ENCODE results near the gene SPSB2.
A peak's percentile ranks its signal among the peaks of the same experiment; 100 is the strongest.
"Not testable (repeated sequence)": the region's sequence is repeated elsewhere in the genome, so short reads cannot be mapped to it uniquely, and the experiment has no call there.

SPSB2 gene, protein sequence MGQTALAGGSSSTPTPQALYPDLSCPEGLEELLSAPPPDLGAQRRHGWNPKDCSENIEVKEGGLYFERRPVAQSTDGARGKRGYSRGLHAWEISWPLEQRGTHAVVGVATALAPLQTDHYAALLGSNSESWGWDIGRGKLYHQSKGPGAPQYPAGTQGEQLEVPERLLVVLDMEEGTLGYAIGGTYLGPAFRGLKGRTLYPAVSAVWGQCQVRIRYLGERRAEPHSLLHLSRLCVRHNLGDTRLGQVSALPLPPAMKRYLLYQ

DNA sequence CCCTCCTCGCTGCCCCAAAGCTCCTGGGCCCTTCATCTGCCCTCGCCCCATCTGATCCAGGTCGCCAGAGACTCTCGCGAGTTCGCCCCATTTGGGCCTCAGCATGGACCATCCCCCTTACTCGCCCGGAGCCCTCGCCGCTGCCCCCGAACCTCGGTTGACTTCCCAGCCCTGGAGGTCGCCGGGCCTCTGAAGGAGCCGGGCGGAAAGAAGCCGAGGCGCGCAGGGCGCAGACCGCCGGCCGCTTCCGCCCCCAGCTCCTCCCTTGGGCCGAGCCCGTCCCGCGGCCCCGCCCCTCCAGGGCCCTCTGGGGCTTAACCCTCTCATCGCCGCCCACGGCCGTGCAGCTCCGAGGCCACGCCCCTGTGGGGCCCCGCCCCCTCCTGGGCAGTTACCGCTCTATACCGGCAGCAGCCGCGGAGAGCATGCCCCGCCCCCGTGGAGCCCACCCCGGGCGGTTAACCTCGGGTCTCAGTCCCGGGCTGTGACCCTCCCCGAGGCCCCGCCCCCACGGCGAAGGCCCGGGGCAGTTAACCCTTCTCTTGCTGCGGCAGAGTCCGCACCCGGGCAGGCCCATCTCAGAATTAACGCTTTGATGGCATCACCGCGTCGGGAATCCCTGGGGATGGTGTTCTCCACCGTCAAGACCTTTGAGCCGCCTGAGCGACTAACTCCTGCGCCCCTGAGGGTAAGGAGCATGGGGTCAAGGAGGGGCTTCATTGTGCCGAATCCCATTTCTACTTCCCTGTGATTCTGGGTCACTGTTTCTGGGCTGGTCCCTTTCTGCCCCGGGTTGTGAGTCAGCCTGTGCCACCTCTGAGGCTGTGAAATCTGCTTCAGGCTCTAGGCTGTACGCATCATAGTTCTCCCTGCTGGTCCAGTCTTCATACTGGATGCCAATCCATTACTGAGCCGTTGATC lies at the start of gene SPSB2:
Gene SPSB2 (minus strand): TSS at position 210 of the 921 bp plus-strand sequence. CDS start 402 bp downstream, outside the sequence.
- DNase-seq = peak; percentile 94

DNA sequence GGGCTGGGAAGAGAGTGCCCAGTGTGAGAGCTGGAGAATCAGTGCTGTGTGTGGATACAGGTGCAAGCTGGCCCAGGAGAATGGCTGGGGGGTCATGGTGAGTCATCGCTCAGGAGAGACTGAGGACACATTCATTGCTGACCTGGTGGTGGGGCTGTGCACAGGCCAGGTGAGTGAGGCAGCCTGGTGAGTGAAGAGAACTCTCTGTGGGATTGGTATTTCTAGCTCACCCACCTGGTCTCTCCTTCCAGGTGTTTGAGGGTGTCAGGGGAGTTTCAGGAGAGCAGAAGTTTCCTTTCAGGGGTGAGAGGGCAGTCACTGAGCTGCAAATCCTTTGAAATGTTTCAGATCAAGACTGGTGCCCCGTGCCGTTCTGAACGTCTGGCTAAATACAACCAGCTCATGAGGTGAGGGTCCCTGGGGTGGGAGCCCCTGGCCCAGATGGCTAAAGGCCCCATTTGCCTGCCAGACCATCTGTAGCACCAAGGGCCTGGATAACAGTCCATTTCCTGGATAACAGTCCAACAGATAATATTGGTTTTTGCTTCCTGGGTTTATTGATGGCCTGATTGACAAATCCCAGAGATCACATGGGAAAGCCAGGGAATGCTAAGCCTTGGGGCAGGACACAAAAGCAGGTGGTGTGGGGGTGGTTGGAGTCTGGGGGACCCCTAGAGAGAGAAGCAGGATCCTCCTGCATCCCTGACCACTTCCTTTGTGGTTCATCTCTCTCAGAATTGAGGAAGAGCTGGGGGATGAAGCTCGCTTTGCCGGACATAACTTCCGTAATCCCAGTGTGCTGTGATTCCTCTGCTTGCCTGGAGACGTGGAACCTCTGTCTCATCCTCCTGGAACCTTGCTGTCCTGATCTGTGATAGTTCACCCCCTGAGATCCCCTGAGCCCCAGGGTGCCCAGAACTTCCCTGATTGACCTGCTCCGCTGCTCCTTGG lies 49.2 kb upstream of the SPSB2 start:
- no peak for DNase-seq

DNA sequence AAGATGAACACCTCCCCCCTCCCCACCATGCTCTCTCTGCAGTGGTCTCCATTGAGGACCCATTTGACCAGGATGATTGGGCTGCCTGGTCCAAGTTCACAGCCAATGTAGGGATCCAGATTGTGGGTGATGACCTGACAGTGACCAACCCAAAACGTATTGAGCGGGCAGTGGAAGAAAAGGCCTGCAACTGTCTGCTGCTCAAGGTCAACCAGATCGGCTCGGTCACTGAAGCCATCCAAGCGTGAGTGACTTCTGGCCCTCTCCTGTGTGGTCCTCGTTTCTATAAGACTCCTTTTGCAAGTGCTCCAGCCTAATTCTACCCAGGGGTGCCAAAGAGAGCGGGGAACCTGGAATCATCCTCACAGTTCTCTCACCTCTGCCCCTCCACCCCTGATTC lies 48.4 kb upstream of the SPSB2 start:
- DNase-seq = no peak

DNA sequence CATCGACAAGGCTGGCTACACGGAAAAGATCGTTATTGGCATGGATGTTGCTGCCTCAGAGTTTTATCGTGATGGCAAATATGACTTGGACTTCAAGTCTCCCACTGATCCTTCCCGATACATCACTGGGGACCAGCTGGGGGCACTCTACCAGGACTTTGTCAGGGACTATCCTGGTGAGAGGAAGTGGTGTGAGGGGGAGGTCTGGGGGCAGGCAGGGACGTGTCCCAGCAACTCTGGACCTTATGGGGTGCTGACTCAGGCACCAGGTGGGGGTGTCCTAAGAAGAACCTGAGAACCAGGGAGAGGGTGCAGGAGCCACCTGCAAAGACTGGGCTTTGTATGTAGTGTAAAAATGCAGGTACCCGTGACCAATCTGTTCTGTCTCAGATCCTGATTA lies 46.5 kb upstream of the SPSB2 start:
- DNase-seq = no peak

DNA sequence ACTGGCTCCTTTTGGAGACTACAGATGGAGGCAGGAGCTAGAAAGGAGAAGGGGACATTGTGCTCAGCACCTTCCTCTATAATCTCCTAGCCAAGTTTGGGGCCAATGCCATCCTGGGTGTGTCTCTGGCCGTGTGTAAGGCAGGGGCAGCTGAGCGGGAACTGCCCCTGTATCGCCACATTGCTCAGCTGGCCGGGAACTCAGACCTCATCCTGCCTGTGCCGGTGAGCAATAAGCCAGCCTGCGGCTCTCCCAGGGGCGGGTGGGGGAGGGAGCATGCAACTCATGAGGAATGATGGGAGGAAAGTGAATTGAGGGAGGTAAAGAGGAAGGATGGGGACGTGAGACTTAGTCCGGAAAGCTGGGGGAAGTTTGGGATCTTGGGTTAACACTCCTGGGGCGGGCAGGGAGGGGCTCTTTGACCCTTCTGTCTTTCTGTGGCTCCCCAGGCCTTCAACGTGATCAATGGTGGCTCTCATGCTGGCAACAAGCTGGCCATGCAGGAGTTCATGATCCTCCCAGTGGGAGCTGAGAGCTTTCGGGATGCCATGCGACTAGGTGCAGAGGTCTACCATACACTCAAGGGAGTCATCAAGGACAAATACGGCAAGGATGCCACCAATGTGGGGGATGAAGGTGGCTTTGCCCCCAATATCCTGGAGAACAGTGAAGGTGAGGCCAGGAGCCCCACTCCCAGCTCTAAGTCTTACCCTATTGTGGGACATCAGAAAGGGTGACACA lies 44.6 kb upstream of the SPSB2 start:
- no peak for DNase-seq

DNA sequence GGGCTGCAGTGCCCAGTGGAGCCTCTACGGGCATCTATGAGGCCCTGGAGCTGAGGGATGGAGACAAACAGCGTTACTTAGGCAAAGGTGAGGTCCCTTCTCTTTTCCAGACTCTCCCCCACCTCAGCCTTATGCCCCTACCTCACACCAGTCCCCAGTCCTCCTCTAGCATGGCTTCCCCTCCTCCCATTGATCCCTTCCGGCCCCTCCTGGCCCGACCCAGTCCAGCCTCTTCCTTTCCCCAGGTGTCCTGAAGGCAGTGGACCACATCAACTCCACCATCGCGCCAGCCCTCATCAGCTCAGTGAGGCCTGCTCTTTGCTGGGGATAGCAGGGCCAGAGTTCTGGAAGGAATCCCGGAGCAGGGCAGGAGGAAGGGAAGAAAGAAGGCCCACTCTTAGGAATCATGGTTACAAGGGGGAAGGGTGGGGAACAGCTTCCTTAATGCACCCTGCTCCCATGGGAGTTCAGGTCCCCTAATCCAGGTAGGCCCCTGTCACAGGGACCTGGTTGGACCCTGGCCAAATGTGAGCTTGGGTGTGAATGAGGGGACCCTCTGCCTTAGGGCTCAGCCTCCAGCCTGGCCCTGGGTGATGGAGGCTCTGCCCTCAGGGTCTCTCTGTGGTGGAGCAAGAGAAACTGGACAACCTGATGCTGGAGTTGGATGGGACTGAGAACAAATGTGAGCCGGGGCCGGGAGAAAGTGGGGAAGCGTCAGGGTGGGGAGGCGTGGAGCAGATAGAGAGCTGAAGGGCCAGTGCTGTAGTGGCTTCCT lies 43.5 kb upstream of the SPSB2 start:
- no peak for DNase-seq

DNA sequence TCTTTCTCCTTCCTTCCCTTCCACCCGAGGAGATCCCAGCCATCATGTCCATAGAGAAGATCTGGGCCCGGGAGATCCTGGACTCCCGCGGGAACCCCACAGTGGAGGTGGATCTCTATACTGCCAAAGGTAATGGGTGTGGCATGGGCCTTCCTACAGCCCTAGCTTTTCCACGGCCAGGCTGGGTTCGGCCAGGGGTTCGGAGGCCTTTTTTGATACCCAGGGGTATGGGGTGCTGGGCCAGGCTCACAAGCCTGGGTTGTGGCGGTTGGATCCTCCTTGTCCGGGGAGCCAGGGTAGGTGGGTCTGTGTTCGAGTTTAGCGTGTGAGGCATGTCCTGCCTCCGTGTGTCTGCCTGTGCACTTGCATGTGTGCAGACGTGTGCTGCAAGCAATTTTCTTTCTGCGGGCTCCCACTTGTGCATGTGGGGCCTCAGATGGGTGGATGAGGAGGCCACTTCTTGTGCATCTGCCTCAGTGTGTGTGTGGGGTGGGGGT lies 42.7 kb upstream of the SPSB2 start:
- no peak for DNase-seq

DNA sequence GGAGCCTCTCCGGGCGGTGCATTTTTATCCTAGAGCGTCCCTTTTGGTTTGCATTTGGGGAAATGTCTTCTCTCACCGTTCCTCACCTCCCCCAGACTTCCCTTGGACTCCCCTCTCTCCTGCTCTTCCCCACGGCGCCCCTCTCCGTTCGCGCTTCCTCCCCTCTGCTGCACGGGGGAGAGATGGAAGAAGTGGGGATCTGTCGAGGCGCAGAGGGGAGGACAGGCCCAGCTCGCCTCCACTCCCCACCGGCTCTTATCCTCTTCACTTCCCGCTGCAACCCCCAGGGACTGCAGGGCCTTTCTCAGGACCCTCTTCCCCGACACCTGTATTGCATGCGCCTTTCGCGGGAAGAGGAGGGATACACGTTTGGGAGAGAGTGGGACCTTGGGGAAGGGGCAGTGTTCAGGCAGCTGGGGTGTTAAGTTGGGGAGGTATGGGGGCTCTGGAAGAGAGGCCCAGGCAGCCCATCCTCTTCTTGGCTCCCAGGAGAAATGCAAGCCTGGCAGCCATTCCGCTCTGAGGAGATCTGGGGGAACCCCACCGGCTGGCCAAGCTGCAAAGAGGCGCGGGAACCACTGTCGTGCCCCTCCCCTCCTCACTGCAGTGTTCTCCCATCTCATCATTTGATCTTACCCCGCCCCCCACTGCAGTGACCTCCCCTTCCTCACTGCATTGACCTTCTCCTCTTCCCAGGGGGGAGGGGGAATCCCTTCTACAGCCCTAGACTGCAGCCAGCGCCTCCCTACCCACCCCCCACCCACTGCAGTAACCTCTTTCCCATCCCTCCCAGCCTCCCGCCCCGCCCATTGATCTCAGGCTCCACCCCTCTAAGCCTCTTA lies 42.1 kb upstream of the SPSB2 start:
- no peak for DNase-seq

DNA sequence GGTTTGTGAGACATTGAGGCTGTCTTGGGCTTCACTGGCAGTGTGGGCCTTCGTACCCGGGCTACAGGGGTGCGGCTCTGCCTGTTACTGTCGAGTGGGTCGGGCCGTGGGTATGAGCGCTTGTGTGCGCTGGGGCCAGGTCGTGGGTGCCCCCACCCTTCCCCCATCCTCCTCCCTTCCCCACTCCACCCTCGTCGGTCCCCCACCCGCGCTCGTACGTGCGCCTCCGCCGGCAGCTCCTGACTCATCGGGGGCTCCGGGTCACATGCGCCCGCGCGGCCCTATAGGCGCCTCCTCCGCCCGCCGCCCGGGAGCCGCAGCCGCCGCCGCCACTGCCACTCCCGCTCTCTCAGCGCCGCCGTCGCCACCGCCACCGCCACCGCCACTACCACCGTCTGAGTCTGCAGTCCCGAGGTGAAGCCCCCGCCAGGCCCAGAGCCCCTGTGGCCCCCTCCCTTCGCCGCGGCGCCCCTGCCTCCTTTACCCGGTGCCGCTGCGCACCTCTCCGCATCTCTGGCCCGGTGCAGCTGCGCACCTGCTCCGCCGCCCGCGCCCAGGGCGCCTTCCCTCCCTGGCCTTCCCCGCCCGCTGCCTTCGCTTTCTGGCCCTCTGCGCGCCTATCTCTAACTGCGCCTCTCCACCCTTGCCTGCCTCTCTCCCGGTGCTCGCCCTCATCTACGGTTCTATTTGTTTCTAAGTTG lies 41.3 kb upstream of the SPSB2 start, which contains the start of gene ENO2:
Gene ENO2 (plus strand): TSS at position 335 of the 701 bp plus-strand sequence. CDS start 1,253 bp downstream, outside the sequence.
- DNase-seq = peak; percentile 64

DNA sequence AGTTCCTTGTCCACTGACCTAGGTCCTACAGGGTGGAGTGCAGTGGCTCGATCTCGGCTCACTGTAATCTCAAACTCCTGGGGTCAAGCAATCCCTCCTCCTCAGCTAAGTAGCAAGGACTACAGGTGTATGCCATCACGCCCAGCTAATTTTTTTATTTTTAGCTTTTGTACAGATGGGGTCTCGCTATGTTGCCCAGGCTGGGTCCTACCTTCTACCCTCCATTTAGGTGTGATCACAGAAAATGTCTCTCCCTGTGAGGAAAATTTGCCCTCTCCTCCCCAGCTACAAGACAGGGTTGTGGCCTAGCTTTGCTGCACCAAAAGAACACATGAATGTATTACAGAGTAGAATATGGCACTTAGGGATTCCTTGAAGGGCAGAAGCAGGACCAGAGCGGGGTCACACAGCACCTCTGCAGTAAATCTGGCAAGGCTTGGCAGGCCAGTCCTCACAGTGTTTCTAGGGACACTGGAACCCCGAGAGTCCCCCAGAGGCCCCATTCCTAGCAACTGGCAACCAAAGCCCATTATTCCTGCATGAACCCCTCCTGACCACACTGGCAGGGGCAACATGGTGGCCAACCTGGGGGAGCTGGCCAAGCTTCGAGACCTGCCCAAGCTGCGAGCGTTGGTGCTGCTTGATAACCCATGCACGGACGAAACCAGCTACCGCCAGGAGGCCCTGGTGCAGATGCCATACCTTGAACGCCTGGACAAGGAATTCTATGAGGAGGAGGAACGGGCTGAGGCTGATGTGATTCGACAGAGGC lies 39.2 kb upstream of the SPSB2 start:
- DNase-seq = no peak

DNA sequence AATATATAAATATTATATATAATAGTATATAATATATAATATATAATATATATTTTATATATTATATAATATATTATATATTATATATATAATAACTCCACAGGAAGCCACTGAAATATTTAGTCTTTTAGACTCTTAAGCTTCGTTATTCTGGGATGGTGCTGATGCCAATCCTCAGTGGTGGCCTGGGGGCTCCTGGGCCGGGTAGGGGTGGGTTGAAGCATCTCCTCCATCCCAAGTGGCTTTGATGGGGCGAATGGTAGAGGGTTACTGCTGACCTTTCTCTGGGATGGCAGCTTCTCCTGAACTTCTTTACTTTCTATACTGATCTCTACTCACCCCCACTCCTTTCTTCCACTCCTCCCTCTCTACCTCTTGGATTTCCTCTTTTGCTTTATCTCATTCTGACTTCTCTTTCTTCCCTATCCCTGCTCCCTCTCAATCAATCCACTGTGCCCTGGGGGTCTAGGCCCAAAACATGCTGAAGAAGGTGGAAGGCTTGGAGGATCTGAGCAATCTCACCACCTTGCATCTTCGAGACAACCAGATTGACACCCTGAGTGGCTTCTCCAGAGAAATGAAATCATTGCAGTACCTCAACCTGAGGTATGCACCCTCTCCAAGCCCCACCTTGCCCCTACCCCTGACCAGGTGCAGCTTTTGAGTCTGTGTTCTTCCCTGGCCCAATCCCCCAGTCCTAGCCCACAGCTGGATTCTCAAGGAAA lies 36.5 kb upstream of the SPSB2 start:
- no peak for DNase-seq

DNA sequence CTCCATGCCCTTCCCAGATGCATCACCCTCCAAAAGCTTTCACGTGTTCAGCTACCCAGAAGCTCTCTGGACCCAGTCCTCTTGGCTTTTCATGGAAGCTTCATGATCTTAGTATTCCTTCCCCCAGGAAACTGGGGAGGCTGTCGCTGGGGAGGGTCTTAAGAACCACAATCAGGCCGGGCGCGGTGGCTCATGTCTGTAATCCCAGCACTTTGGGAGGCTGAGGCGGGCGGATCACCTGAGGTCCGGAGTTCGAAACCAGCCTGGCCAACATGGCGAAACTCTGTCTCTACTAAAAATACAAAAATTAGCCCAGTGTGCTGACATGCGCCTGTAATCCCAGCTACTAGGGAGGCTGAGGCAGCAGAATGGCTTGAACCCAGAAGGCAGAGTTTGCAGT lies 35.0 kb upstream of the SPSB2 start:
- not testable (repeated sequence) for DNase-seq

DNA sequence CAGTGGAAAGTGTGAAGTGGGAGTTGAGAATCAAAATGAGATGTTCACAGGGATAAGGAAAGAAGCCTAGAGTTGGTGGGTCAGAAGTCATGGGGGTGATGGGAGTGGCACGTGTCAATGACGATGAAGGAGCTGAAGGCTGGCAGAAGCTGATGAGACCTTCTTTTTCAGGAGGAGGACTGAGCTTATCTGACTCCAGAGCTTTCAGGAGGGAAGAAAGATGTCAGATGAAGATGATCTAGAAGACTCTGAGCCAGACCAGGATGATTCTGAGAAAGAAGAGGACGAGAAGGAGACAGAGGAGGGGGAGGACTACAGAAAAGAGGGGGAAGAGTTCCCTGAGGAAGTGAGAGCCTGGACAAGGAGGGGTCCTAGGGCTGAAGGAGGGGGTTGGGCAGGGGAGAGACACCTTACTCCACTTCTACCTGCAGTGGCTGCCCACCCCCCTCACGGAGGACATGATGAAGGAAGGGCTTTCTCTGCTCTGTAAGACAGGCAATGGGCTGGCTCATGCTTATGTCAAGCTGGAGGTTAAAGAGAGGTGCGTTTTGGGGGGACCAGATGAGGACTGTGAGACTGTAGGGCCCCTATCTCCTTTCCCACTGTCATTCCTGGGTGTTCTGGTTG lies 32.4 kb upstream of the SPSB2 start:
- no peak for DNase-seq

DNA sequence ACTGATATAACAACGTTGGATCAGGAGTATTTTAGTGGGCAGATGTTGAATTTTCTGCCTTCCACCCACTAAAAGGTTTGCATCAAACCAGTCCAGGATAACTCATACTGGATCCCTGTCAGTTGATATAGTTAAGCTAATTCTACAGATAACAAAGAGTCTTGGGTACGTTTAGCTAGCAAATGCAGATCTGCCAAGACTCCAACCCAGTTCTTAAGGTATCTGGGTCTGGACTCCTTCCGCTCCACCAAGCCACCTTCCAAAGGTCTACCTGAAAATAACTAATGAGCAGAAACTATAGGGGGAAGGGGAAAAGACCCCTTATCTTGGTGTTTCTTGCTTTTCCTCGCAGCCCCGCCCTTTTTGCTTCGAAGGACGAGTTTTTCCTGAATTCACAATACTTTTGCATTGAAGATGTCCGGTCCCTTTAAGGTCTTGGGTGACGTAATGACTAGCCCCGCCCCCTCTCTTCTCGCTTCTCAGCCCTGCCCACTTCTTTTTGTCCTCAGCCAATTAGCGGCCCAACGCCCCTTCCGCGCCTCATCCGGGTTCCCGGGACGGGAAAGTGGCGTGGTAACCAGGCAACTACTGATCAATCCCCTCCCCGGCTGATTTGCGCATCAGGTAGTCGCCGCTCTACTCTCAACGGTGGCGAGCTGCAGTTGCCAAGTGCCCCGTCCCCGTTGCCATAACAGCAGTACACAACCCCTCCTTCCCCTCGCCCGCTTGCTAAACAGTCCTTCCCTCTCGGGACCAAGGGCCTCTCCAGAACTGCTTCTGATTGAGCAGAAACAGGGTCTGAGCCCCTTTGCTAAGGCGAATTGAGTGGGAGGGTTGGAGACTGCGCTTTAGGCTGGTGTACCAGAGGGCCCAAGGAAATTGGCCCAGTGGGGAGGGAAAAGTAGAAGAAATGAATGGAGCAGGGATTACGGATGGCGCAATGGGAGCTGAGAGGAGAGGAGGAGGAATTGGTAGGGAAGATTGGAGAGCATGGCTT lies 31.5 kb upstream of the SPSB2 start, which contains the start of gene LRRC23:
Gene LRRC23 (plus strand): TSS at position 543 of the 997 bp plus-strand sequence. CDS start 812 bp downstream, outside the sequence.
- peak; percentile 98 for DNase-seq

DNA sequence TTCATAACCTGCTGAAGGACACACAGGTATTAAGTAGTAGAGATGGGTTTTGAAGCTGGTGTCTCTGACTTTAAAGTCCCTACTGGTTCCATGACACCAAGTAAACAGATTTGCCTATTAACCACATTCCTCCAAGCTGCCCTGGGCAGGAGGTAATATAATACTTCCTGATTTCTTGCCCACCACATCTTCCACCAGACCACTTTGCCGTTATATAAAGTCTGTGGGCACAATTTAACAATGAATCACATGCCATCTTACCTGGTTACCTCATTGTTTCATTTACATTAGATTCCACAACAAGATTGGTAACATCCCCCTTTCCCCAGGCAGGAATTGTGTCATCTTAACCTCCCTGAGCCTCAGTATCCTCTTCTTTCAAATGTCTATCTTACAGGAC lies 30.6 kb upstream of the SPSB2 start:
- no peak for DNase-seq

DNA sequence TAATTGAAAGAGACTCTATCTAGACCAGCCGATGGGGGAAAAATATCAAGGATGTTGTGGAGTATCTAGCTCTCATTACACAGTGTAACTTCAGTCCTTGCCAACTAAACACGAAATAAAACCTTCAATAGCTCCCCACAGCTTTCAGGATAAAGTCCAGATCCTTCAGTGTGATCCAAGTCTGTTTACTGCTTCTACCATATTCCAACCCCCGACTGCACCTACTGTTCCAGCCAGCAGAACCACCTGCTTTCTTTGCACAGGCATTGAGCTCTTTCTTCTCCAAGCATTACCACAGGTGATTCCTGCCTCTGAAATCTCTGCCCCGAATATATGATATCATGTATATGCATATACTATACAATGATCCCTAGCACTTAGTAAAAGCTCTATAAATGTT lies 29.3 kb upstream of the SPSB2 start:
- no peak for DNase-seq
